22Rv1 (cell line): ENCODE results near the gene SOX10.

Experiments
- CTCF ChIP-seq: fragments of 450-650 bp; IDR thresholded peaks from 2 replicates; pipeline ENCODE4 v1.5.1; 2017; ENCODE audit warnings: mild to moderate bottlenecking
- ZFX ChIP-seq: fragments of 450-650 bp; IDR thresholded peaks from 2 replicates; pipeline ENCODE4 v1.6.1; 2017; ENCODE audit warnings: antibody characterized with exemption, borderline replicate concordance

- TF ChIP-seq CTCF (no peak), ZFX (no peak)
Measured at GRCh38 chr22:38029901-38030300, 45.5 kb upstream of the SOX10 start.
